Keratinocyte (primary cell): ENCODE results near the gene RBMX2. TPM values are rescaled to one million over a fixed set of nuclear protein-coding genes. Genes with fewer than 3 reads are reported as not detected.

Experiments used
- DNase-seq: peaks from one replicate; pipeline ENCODE4 v3.0.0-alpha.2; 2011; ENCODE audit warnings: low read depth, missing footprints, low spot score
- FAIRE-seq: peaks from 2 replicates; lab custom pipeline; 2011; peaks lifted over from hg19 to GRCh38; lab: Jason Lieb, UNC
- H2AFZ ChIP-seq: 2 replicates; pipeline ENCODE4 v1.6.0; 2012; ENCODE audit warnings: low read length, control low read depth, inconsistent platforms; ENCODE audit not compliant: control insufficient read depth
- H3K27ac ChIP-seq: 2 replicates; pipeline ENCODE4 v1.5.1; 2011; ENCODE audit warnings: low read length; ENCODE audit not compliant: control insufficient read depth, insufficient read depth
- H3K27me3 ChIP-seq: 3 replicates; pipeline ENCODE4 v1.6.0; 2011; ENCODE audit warnings: low read length; ENCODE audit not compliant: control insufficient read depth, insufficient read depth; ENCODE audit errors: extremely low read depth
- H3K36me3 ChIP-seq, 2 experiments: 2 replicates in 1 of 2; 3 replicates in 1 of 2; pipeline ENCODE4 v1.5.1; 2011; ENCODE audit warnings: low read length in 2 of 2, mild to moderate bottlenecking in 1 of 2; ENCODE audit not compliant: control insufficient read depth in 2 of 2, insufficient read depth in 2 of 2; ENCODE audit errors: extremely low read depth in 1 of 2
- H3K4me1 ChIP-seq: 3 replicates; pipeline ENCODE4 v1.5.1; 2011; ENCODE audit warnings: low read length; ENCODE audit not compliant: control insufficient read depth, insufficient read depth; ENCODE audit errors: extremely low read depth
- H3K4me2 ChIP-seq: 3 replicates; pipeline ENCODE4 v1.6.0; 2011; ENCODE audit warnings: low read depth, low read length; ENCODE audit not compliant: control insufficient read depth, insufficient read depth; ENCODE audit errors: extremely low read depth
- H3K4me3 ChIP-seq, 3 experiments: fragments of 200-600 bp in 1 of 3; sonication (generic) in 1 of 3; 2 replicates in 2 of 3; 3 replicates in 1 of 3; pipeline ENCODE4 v1.5.1; 2011 to 2016; ENCODE audit warnings: low read length in 3 of 3, mild to moderate bottlenecking in 3 of 3, control low read depth in 2 of 3, inconsistent platforms in 1 of 3, low read depth in 1 of 3, mixed read lengths in 1 of 3, mixed run types in 1 of 3, moderate library complexity in 1 of 3; ENCODE audit not compliant: control insufficient read depth in 2 of 3, insufficient read depth in 2 of 3; ENCODE audit errors: extremely low read depth in 1 of 3
- H3K79me2 ChIP-seq: 2 replicates; pipeline ENCODE4 v1.6.0; 2012; ENCODE audit warnings: low read length; ENCODE audit not compliant: control insufficient read depth, insufficient read depth
- H3K9ac ChIP-seq: 3 replicates; pipeline ENCODE4 v1.6.0; 2011; ENCODE audit warnings: low read length; ENCODE audit not compliant: control insufficient read depth, insufficient read depth; ENCODE audit errors: extremely low read depth
- H3K9me1 ChIP-seq: 3 replicates; pipeline ENCODE4 v1.6.0; 2011; ENCODE audit warnings: low read length; ENCODE audit not compliant: control insufficient read depth, insufficient read depth; ENCODE audit errors: extremely low read depth
- H3K9me3 ChIP-seq: 2 replicates; pipeline ENCODE4 v1.5.1; 2012; ENCODE audit warnings: low read depth, low read length; ENCODE audit not compliant: control insufficient read depth
- H4K20me1 ChIP-seq: 3 replicates; pipeline ENCODE4 v1.6.0; 2011; ENCODE audit warnings: low read length; ENCODE audit not compliant: control insufficient read depth, insufficient read depth; ENCODE audit errors: extremely low read depth
- EZH2 ChIP-seq: IDR thresholded peaks from one replicate; pipeline ENCODE4 v1.6.1; 2012; ENCODE audit warnings: inconsistent platforms, mild to moderate bottlenecking, low read length, moderate library complexity
- dilution Hi-C: fragments of 300-500 bp; cut with MboI; formaldehyde crosslinking; loops from one replicate; pipeline ENCODE4 v1.7.0; 2020; ENCODE audit warnings: low sequenced_read_pairs; ENCODE audit not compliant: extremely low pct_ligation_motif_present
- polyA plus RNA-seq, 5 experiments: library from polyadenylated mRNA; depleted of rRNA in 3 of 5; stranded (reverse) in 3 of 5; stranded (forward) in 1 of 5; unstranded in 1 of 5; fragments of >200 nt; gene quantifications; 1 replicate in 1 of 5; 2 replicates in 3 of 5; 3 replicates in 1 of 5; pipeline versions ENCODE4 v1.2.1 to v1.2.3, GENCODE V29; 2011 to 2012; ENCODE audit warnings: missing spikeins in 2 of 5, low read depth in 1 of 5, low replicate concordance in 1 of 5
- TF ChIP-seq, protein P1 (sequence below), 3 experiments: IDR thresholded peaks in 1 of 3; conservative IDR thresholded peaks in 1 of 3; optimal IDR thresholded peaks in 1 of 3; 2 replicates in 2 of 3; 3 replicates in 1 of 3; pipeline versions ENCODE3 to v1.5.1; 2011; ENCODE audit warnings: low read length in 3 of 3, mild to moderate bottlenecking in 3 of 3, moderate library complexity in 2 of 3, control low read depth in 1 of 3, inconsistent platforms in 1 of 3; ENCODE audit not compliant: insufficient read depth in 2 of 3; ENCODE audit errors: extremely low read depth in 1 of 3

Gene RBMX2
- polyA plus RNA-seq, 1 donor (not counting 4 experiments of a cell fraction or from before 2014, with no cell fraction given) = 22.3 TPM

DNA sequence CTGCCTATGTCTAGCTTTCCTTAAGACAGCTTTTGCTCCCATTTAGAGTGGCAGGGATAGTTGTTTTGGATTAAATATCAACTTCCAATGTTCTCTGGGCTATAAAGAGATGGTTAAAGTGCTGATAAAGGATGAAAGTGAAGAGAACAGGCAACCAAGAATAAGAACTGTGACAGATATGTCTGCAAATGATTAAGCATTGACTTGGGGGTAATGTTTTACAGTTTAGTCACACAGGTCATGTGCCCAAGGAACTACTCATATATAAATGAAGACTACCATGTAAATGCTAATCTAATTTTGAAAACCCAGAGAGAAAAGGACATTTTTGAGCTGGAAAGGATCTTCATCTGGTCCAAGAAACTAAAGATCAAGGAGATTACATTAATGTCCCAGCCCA lies 42.1 kb downstream of the RBMX2 start:
- TF ChIP-seq, protein P1, sequence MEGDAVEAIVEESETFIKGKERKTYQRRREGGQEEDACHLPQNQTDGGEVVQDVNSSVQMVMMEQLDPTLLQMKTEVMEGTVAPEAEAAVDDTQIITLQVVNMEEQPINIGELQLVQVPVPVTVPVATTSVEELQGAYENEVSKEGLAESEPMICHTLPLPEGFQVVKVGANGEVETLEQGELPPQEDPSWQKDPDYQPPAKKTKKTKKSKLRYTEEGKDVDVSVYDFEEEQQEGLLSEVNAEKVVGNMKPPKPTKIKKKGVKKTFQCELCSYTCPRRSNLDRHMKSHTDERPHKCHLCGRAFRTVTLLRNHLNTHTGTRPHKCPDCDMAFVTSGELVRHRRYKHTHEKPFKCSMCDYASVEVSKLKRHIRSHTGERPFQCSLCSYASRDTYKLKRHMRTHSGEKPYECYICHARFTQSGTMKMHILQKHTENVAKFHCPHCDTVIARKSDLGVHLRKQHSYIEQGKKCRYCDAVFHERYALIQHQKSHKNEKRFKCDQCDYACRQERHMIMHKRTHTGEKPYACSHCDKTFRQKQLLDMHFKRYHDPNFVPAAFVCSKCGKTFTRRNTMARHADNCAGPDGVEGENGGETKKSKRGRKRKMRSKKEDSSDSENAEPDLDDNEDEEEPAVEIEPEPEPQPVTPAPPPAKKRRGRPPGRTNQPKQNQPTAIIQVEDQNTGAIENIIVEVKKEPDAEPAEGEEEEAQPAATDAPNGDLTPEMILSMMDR (optimal IDR thresholded peaks at IDR 0.05 in 1 of 3, IDR thresholded peaks at IDR 0.05 in 1 of 3, conservative IDR thresholded peaks at IDR 0.05 in 1 of 3; ENCODE audit: extremely low read depth in 1 of 3, insufficient read depth in 2 of 3, low read length in 3 of 3) = no peak
- no peak for TF ChIP-seq EZH2
- dilution Hi-C loops = no loop called here
- H3K4me3 ChIP-seq = no peak overlapping the region
- no peaks in the 10 kb centered on the region for H3K9me1 ChIP-seq
- H2AFZ ChIP-seq = no peak overlapping the region
- DNase-seq (no peak), FAIRE-seq (no peak)
- no peaks in the 10 kb centered on the region for H3K4me1 ChIP-seq
- no peaks in the 10 kb centered on the region for H3K27me3 ChIP-seq
- H3K79me2 ChIP-seq = no peaks in the 10 kb centered on the region
- H3K9me3 ChIP-seq = no peaks in the 10 kb centered on the region
- H3K36me3 ChIP-seq = no peaks in the 10 kb centered on the region
- H4K20me1 ChIP-seq = no peaks in the 10 kb centered on the region
- no peak overlapping the region for H3K27ac ChIP-seq
- no peak overlapping the region for H3K4me2 ChIP-seq
- H3K9ac ChIP-seq = no peak overlapping the region

DNA sequence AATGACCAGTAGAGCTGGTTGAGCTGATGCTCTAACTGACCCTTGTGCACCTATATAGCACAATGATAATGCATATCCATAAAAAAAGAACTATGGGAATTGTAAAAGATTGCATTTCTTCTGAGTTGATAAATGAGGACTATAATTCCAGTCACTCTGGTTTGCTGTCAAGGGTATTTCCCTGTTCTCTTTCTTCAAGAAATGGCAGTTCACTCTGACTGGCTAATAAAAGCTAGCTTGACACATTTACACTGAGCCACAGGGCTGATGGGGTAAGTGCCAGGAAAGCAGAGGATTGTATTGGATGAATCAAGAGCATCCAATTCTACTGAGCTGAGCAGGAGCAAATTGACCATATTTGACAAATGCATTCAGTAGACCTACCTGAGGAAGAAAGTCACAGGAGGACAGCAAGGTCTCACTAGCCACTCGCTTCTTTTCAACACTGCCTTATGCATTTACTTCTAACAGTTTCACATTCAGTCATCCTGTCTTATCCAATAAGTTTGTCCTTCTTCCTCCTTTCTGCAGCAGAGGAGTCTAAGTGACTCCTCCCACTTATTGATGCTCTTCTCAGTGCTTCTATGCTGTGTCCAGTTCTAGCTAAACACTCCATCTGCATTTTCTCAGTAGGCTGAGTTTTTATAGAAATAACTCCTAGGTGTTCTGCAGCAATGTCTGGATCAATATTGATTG lies 43.0 kb downstream of the RBMX2 start:
- Histone ChIP-seq H3K9me1 (no peaks in the 10 kb centered on the region), H2AFZ (no peak overlapping the region), H3K36me3 (no peaks in the 10 kb centered on the region), H3K79me2 (no peaks in the 10 kb centered on the region), H4K20me1 (no peaks in the 10 kb centered on the region), H3K9me3 (no peaks in the 10 kb centered on the region), H3K27me3 (no peaks in the 10 kb centered on the region), H3K4me3 (no peak overlapping the region), H3K4me2 (no peak overlapping the region), H3K27ac (no peak overlapping the region), H3K9ac (no peak overlapping the region), H3K4me1 (no peaks in the 10 kb centered on the region)
- TF ChIP-seq, protein P1 (optimal IDR thresholded peaks at IDR 0.05 in 1 of 3, IDR thresholded peaks at IDR 0.05 in 1 of 3, conservative IDR thresholded peaks at IDR 0.05 in 1 of 3; ENCODE audit: extremely low read depth in 1 of 3, insufficient read depth in 2 of 3, low read length in 3 of 3) = no peak
- no peak for TF ChIP-seq EZH2
- dilution Hi-C loops = no loop called here
- FAIRE-seq (no peak), DNase-seq (no peak)
